H9 (cell line): ENCODE results near the gene MEN1. TPM values are rescaled to one million over a fixed set of nuclear protein-coding genes. Genes with fewer than 3 reads are reported as not detected.

Experiments used
- DNase-seq: peaks from one replicate; pipeline ENCODE4 v3.0.0-alpha.2; 2017
- H2AFZ ChIP-seq: one replicate; pipeline ENCODE4 v1.6.1; 2013; ENCODE audit warnings: mild to moderate bottlenecking, low read length, control low read depth, moderate library complexity
- H2AK5ac ChIP-seq: 2 replicates; pipeline ENCODE4 v1.6.1; 2013; ENCODE audit warnings: low read length, control low read depth, mixed read lengths; ENCODE audit not compliant: insufficient read length
- H2BK120ac ChIP-seq: one replicate; pipeline ENCODE4 v1.6.1; 2013; ENCODE audit warnings: low read depth, mild to moderate bottlenecking, low read length, control low read depth, inconsistent platforms; ENCODE audit not compliant: poor library complexity, severe bottlenecking
- H2BK12ac ChIP-seq: 2 replicates; pipeline ENCODE4 v1.6.1; 2013; ENCODE audit warnings: low read length, control low read depth, mixed read lengths, low read depth; ENCODE audit not compliant: insufficient read length
- H2BK15ac ChIP-seq: 2 replicates; pipeline ENCODE4 v1.6.1; 2013; ENCODE audit warnings: low read depth, low read length, control low read depth
- H2BK20ac ChIP-seq: one replicate; pipeline ENCODE4 v1.6.1; 2013; ENCODE audit warnings: low read depth, mild to moderate bottlenecking, low read length, control low read depth, inconsistent platforms; ENCODE audit not compliant: poor library complexity, severe bottlenecking
- H2BK5ac ChIP-seq: 2 replicates; pipeline ENCODE4 v1.6.1; 2013; ENCODE audit warnings: low read length, control low read depth, mixed read lengths; ENCODE audit not compliant: insufficient read length
- H3K14ac ChIP-seq: 2 replicates; pipeline ENCODE4 v1.6.1; 2013; ENCODE audit warnings: low read length, control low read depth; ENCODE audit not compliant: insufficient read depth
- H3K18ac ChIP-seq: 2 replicates; pipeline ENCODE4 v1.6.1; 2013; ENCODE audit warnings: low read depth, mild to moderate bottlenecking, mixed read lengths, low read length, control low read depth; ENCODE audit not compliant: insufficient read length
- H3K23ac ChIP-seq: 2 replicates; pipeline ENCODE4 v1.6.1; 2013; ENCODE audit warnings: low read length, control low read depth, mixed read lengths, low read depth; ENCODE audit not compliant: insufficient read length
- H3K23me2 ChIP-seq: 2 replicates; pipeline ENCODE4 v1.6.1; 2013; ENCODE audit warnings: low read depth, mild to moderate bottlenecking, mixed read lengths, low read length, control low read depth; ENCODE audit not compliant: insufficient read length, poor library complexity, severe bottlenecking
- H3K27ac ChIP-seq: 2 replicates; pipeline ENCODE4 v1.5.1; 2013; ENCODE audit warnings: low read length, control low read depth, mixed read lengths, low read depth; ENCODE audit not compliant: insufficient read length
- H3K27me3 ChIP-seq: 2 replicates; pipeline ENCODE4 v1.6.1; 2013; ENCODE audit warnings: low read length, control low read depth, inconsistent platforms; ENCODE audit not compliant: insufficient read depth
- H3K4ac ChIP-seq: 2 replicates; pipeline ENCODE4 v1.6.1; 2013; ENCODE audit warnings: low read depth, mild to moderate bottlenecking, control low read depth, inconsistent platforms, low read length, moderate library complexity
- H3K4me1 ChIP-seq: 2 replicates; pipeline ENCODE4 v1.6.1; 2013; ENCODE audit warnings: low read length, control low read depth, inconsistent platforms; ENCODE audit not compliant: insufficient read depth
- H3K4me2 ChIP-seq: 2 replicates; pipeline ENCODE4 v1.6.1; 2013; ENCODE audit warnings: low read length, control low read depth, mixed read lengths; ENCODE audit not compliant: insufficient read length, insufficient read depth
- H3K56ac ChIP-seq: 2 replicates; pipeline ENCODE4 v1.6.1; 2013; ENCODE audit warnings: low read depth, mild to moderate bottlenecking, mixed read lengths, low read length, control low read depth; ENCODE audit not compliant: insufficient read length
- H3K79me1 ChIP-seq: 2 replicates; pipeline ENCODE4 v1.6.1; 2013; ENCODE audit warnings: low read depth, mild to moderate bottlenecking, moderate library complexity, low read length, control low read depth, inconsistent platforms; ENCODE audit not compliant: insufficient read depth, poor library complexity, severe bottlenecking
- H3K79me2 ChIP-seq: 2 replicates; pipeline ENCODE4 v1.6.1; 2013; ENCODE audit warnings: low read length, control low read depth, inconsistent platforms; ENCODE audit not compliant: insufficient read depth
- H3K9ac ChIP-seq: 2 replicates; pipeline ENCODE4 v1.6.1; 2013; ENCODE audit warnings: low read length, control low read depth, mixed read lengths; ENCODE audit not compliant: insufficient read length; ENCODE audit errors: extremely low read depth
- H3K9me3 ChIP-seq: one replicate; pipeline ENCODE4 v1.6.1; 2013; ENCODE audit warnings: low read depth, low read length, inconsistent platforms; ENCODE audit not compliant: control insufficient read depth
- H3T11ph ChIP-seq: one replicate; pipeline ENCODE4 v1.6.1; 2013; ENCODE audit warnings: mild to moderate bottlenecking, low read length, control low read depth, inconsistent platforms
- H4K20me1 ChIP-seq: one replicate; pipeline ENCODE4 v1.6.1; 2013; ENCODE audit not compliant: control insufficient read depth, insufficient read length, insufficient read depth
- H4K5ac ChIP-seq: 2 replicates; pipeline ENCODE4 v1.6.1; 2013; ENCODE audit warnings: low read depth, mild to moderate bottlenecking, mixed read lengths, low read length, control low read depth; ENCODE audit not compliant: insufficient read length
- H4K8ac ChIP-seq: replicated peaks from 2 replicates; pipeline ENCODE4 v1.6.1; 2013; ENCODE audit warnings: low read length, control low read depth, mixed read lengths, low read depth; ENCODE audit not compliant: insufficient read length
- H4K91ac ChIP-seq: 2 replicates; pipeline ENCODE4 v1.6.1; 2013; ENCODE audit warnings: low read depth, mild to moderate bottlenecking, moderate library complexity, mixed read lengths, low read length, control low read depth; ENCODE audit not compliant: insufficient read length
- H3K27ac Mint-ChIP-seq, 3 experiments: 2 replicates in 2 of 3; 3 replicates in 1 of 3; pipeline ENCODE4 v1.8.0; 2020 to 2021; ENCODE audit warnings: mixed read lengths in 3 of 3, mild to moderate bottlenecking in 1 of 3, moderate library complexity in 1 of 3
- H3K27me3 Mint-ChIP-seq: 2 replicates; pipeline ENCODE4 v1.8.0; 2021; ENCODE audit warnings: low read depth, mild to moderate bottlenecking, moderate library complexity, mixed read lengths
- H3K36me3 Mint-ChIP-seq, 3 experiments: 2 replicates in 2 of 3; 3 replicates in 1 of 3; pipeline ENCODE4 v1.8.0; 2020 to 2021; ENCODE audit warnings: low read depth in 3 of 3, mixed read lengths in 3 of 3; ENCODE audit not compliant: insufficient read depth in 1 of 3
- H3K4me1 Mint-ChIP-seq, 2 experiments: 2 replicates each; pipeline ENCODE4 v1.8.0; 2020; ENCODE audit warnings: mixed read lengths in 2 of 2
- H3K4me3 Mint-ChIP-seq, 2 experiments: 2 replicates in 1 of 2; 3 replicates in 1 of 2; pipeline ENCODE4 v1.8.0; 2020 to 2021; ENCODE audit warnings: mild to moderate bottlenecking in 2 of 2, mixed read lengths in 2 of 2, moderate library complexity in 1 of 2
- H3K9me3 Mint-ChIP-seq, 2 experiments: 2 replicates in 1 of 2; 3 replicates in 1 of 2; pipeline ENCODE4 v1.8.0; 2020; ENCODE audit warnings: mild to moderate bottlenecking in 2 of 2, mixed read lengths in 2 of 2, moderate library complexity in 1 of 2
- WGBS: extraction: QIAGEN DNeasy Blood & Tissue Kit; methylation state at CpG from one replicate; pipeline ENCODE4 v1.1.7; 2013; ENCODE audit warnings: missing lambda C conversion rate, low lambda C conversion rate, mixed read lengths; ENCODE audit not compliant: insufficient read length; ENCODE audit errors: extremely low coverage; 5-methylcytosine and 5-hydroxymethylcytosine counted together
- total RNA-seq: library from RNA; stranded (reverse); gene quantifications from 2 replicates; pipeline ENCODE4 v1.2.1, GENCODE V29; 2021
- TF ChIP-seq, protein P1 (sequence below): fragments of 200-600 bp; sonication (generic); conservative IDR thresholded peaks from 3 replicates; pipeline ENCODE4 v1.8.0; 2021; ENCODE audit warnings: antibody characterized with exemption, mild to moderate bottlenecking

Gene MEN1
- total RNA-seq, 1 experiment from 2014 or later, result 49.9 TPM

- Mint-ChIP-seq H3K4me3 (peak overlapping the region; percentile 77 to 87), H3K27ac (no peak overlapping the region; a peak in 1 of 7 replicates)
- TF ChIP-seq, protein P1, sequence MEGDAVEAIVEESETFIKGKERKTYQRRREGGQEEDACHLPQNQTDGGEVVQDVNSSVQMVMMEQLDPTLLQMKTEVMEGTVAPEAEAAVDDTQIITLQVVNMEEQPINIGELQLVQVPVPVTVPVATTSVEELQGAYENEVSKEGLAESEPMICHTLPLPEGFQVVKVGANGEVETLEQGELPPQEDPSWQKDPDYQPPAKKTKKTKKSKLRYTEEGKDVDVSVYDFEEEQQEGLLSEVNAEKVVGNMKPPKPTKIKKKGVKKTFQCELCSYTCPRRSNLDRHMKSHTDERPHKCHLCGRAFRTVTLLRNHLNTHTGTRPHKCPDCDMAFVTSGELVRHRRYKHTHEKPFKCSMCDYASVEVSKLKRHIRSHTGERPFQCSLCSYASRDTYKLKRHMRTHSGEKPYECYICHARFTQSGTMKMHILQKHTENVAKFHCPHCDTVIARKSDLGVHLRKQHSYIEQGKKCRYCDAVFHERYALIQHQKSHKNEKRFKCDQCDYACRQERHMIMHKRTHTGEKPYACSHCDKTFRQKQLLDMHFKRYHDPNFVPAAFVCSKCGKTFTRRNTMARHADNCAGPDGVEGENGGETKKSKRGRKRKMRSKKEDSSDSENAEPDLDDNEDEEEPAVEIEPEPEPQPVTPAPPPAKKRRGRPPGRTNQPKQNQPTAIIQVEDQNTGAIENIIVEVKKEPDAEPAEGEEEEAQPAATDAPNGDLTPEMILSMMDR, result no peak
Observed at GRCh38 chr11:64778223-64778472, 32.2 kb downstream of the MEN1 start.

More at GRCh38 chr11:64778223-64778472, 32.2 kb downstream of the MEN1 start:
- H2BK15ac ChIP-seq, result no peak overlapping the region
- no peak overlapping the region for H4K8ac ChIP-seq
- H4K20me1 ChIP-seq, result no peaks in the 10 kb centered on the region
- peak overlapping the region; percentile 2 for H3K4me2 ChIP-seq
- no peaks in the 10 kb centered on the region for H3K4me1 ChIP-seq
- no peak overlapping the region for H2BK5ac ChIP-seq
- no CpG with 5 or more reads among the region's 28 CpGs for WGBS
- peak overlapping the region; percentile 96 for H3K14ac ChIP-seq
- H2AK5ac ChIP-seq, result no peak overlapping the region
- H3T11ph ChIP-seq, result no peak overlapping the region
- no peak overlapping the region for H2BK120ac ChIP-seq
- H3K27ac ChIP-seq, result peak overlapping the region; percentile 42
- no peaks in the 10 kb centered on the region for H3K23me2 ChIP-seq
- H2BK20ac ChIP-seq, result no peak overlapping the region
- H3K36me3 Mint-ChIP-seq, result peaks cover 41 to 48% (median 44%) of the 10 kb centered on the region in 3 experiments
- H3K79me2 ChIP-seq, result peaks cover 26% of the 10 kb centered on the region
- no peaks in the 10 kb centered on the region for H3K9me3 ChIP-seq
- H3K9ac ChIP-seq, result peak overlapping the region; percentile 87
- no peak overlapping the region for H4K91ac ChIP-seq
- H2AFZ ChIP-seq, result no peak overlapping the region
- H3K18ac ChIP-seq, result peak overlapping the region; percentile 92
- no peak overlapping the region for H2BK12ac ChIP-seq
- no peak overlapping the region; the same call in 1 of the 2 replicates for H3K4ac ChIP-seq
- DNase-seq, result no peak
- H3K27me3 Mint-ChIP-seq, result no peaks in the 10 kb centered on the region
- no peak overlapping the region for H3K56ac ChIP-seq
- H3K79me1 ChIP-seq, result peaks cover 3% of the 10 kb centered on the region
- H3K23ac ChIP-seq, result no peak overlapping the region
- peaks cover 23 to 39% of the 10 kb centered on the region in 2 experiments for H3K4me1 Mint-ChIP-seq
- no peaks in the 10 kb centered on the region; a peak in 1 of 5 replicates for H3K9me3 Mint-ChIP-seq
- no peak overlapping the region for H4K5ac ChIP-seq
- no peaks in the 10 kb centered on the region for H3K27me3 ChIP-seq
